Measurements from ENCODE around the gene PRPSAP1.

DNA sequence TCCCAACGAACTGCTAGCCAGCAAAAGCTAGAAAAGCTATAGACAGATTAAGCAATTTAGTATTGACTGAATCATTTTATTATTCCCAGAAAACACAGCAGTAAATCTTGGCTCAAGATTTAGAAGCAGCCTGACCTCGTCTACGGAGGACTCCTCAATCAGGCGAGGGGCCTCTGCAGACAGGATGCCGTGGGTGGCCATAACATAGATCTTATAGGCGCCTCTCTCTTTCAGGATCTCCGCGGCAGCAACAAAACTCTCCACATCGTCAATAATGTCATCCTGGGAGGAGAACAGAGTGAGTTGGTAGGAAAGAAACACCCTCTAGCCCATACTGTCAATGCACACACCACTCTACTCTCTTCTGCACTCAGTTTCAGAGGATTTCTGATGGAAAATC lies 41.0 kb downstream of the PRPSAP1 start:
- no peak for TF ChIP-seq POLR2A (IDR thresholded peaks at IDR 0.05)
- TF ChIP-seq, protein P1, sequence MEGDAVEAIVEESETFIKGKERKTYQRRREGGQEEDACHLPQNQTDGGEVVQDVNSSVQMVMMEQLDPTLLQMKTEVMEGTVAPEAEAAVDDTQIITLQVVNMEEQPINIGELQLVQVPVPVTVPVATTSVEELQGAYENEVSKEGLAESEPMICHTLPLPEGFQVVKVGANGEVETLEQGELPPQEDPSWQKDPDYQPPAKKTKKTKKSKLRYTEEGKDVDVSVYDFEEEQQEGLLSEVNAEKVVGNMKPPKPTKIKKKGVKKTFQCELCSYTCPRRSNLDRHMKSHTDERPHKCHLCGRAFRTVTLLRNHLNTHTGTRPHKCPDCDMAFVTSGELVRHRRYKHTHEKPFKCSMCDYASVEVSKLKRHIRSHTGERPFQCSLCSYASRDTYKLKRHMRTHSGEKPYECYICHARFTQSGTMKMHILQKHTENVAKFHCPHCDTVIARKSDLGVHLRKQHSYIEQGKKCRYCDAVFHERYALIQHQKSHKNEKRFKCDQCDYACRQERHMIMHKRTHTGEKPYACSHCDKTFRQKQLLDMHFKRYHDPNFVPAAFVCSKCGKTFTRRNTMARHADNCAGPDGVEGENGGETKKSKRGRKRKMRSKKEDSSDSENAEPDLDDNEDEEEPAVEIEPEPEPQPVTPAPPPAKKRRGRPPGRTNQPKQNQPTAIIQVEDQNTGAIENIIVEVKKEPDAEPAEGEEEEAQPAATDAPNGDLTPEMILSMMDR (IDR thresholded peaks at IDR 0.05), result no peak
- TF ChIP-seq POLR2AphosphoS5 (IDR thresholded peaks at IDR 0.05), result no peak

Measured in upper lobe of left lung (tissue), 4 donors.